HK-2 (cell line): ENCODE measurements around the gene PLXNC1.

ENCODE experiments used
- DNase-seq: peaks from one replicate; pipeline ENCODE4 v3.0.0-alpha.2; 2018; ENCODE audit not compliant: unreplicated experiment

PLXNC1 gene

GRCh38 chr12:94204499-94205247, 56.3 kb downstream of the PLXNC1 start:
- DNase-seq = no peak

- no peak for DNase-seq
These were observed 57.4 kb downstream of the PLXNC1 start for GRCh38 chr12:94205822-94206221.

GRCh38 chr12:94206886-94207285, 58.5 kb downstream of the PLXNC1 start:
- no peak for DNase-seq

- no peak for DNase-seq
These were observed 59.1 kb downstream of the PLXNC1 start for GRCh38 chr12:94207467-94207848.

- DNase-seq = no peak
These were observed 59.7 kb downstream of the PLXNC1 start for GRCh38 chr12:94207849-94208621.

GRCh38 chr12:94208622-94208966, 60.2 kb downstream of the PLXNC1 start:
- DNase-seq = no peak

- DNase-seq = no peak
These were observed 60.9 kb downstream of the PLXNC1 start for GRCh38 chr12:94209240-94209639.

GRCh38 chr12:94211021-94211420, 62.6 kb downstream of the PLXNC1 start:
- no peak for DNase-seq

GRCh38 chr12:94218233-94218632, 69.9 kb downstream of the PLXNC1 start:
- DNase-seq = no peak

- DNase-seq = no peak
These were observed 71.4 kb downstream of the PLXNC1 start for GRCh38 chr12:94219622-94220302.

- no peak for DNase-seq
These were observed 72.4 kb downstream of the PLXNC1 start for GRCh38 chr12:94220804-94221203.

GRCh38 chr12:94222351-94223084, 74.1 kb downstream of the PLXNC1 start:
- no peak for DNase-seq

- no peak for DNase-seq
These were observed 75.5 kb downstream of the PLXNC1 start for GRCh38 chr12:94223842-94224241.

GRCh38 chr12:94225506-94225905, 77.1 kb downstream of the PLXNC1 start:
- DNase-seq = no peak

- DNase-seq = no peak
These were observed 77.7 kb downstream of the PLXNC1 start for GRCh38 chr12:94225947-94226630.

- DNase-seq = no peak
These were observed 78.7 kb downstream of the PLXNC1 start for GRCh38 chr12:94227066-94227465.

GRCh38 chr12:94228488-94228907, 80.1 kb downstream of the PLXNC1 start:
- DNase-seq = no peak

GRCh38 chr12:94229902-94230301, 81.5 kb downstream of the PLXNC1 start:
- DNase-seq = no peak

- DNase-seq = no peak
These were observed 82.1 kb downstream of the PLXNC1 start for GRCh38 chr12:94230357-94230905.

GRCh38 chr12:94231709-94232108, 83.3 kb downstream of the PLXNC1 start:
- no peak for DNase-seq

- no peak for DNase-seq
These were observed 87.5 kb downstream of the PLXNC1 start for GRCh38 chr12:94235848-94236247.
